Spleen (tissue), 11 donors: Measurements from ENCODE around the gene GALNT8. TPM values are rescaled to one million over a fixed set of nuclear protein-coding genes. Genes with fewer than 3 reads are reported as not detected.

Experiments
- DNase-seq: peaks from one replicate; pipeline ENCODE4 v3.0.0-alpha.2; 2020
- H3K27ac ChIP-seq, 8 donors: fragments of 200-600 bp; sonication (generic) in 7 of 8; 1 replicate in 4 of 8; 2 replicates in 4 of 8; pipeline versions ENCODE4 v1.5.0 to v1.8.0; 2016 to 2021; ENCODE audit warnings: inconsistent platforms in 4 of 8, mild to moderate bottlenecking in 4 of 8, moderate library complexity in 1 of 8
- H3K27me3 ChIP-seq, 7 donors: fragments of 200-600 bp; sonication (generic) in 6 of 7; replicated peaks in 1 of 7; 1 replicate in 4 of 7; 2 replicates in 3 of 7; pipeline versions ENCODE4 v1.5.0 to v1.8.0; 2016 to 2021; ENCODE audit warnings: inconsistent platforms in 3 of 7, mild to moderate bottlenecking in 1 of 7
- H3K36me3 ChIP-seq, 6 donors: fragments of 200-600 bp; sonication (generic) in 5 of 6; 1 replicate in 4 of 6; 2 replicates in 2 of 6; pipeline versions ENCODE4 v1.5.0 to v1.8.0; 2016 to 2021; ENCODE audit warnings: inconsistent platforms in 2 of 6
- H3K4me1 ChIP-seq, 6 donors: fragments of 200-600 bp; sonication (generic) in 5 of 6; 1 replicate in 3 of 6; 2 replicates in 3 of 6; pipeline versions ENCODE4 v1.5.0 to v1.8.0; 2016 to 2021; ENCODE audit warnings: inconsistent platforms in 3 of 6
- H3K4me3 ChIP-seq, 8 donors: fragments of 200-600 bp; sonication (generic) in 7 of 8; 1 replicate in 4 of 8; 2 replicates in 4 of 8; pipeline versions ENCODE4 v1.5.0 to v1.8.0; 2016 to 2021; ENCODE audit warnings: inconsistent platforms in 4 of 8, mild to moderate bottlenecking in 4 of 8, moderate library complexity in 2 of 8
- H3K9me3 ChIP-seq, 8 donors: fragments of 200-600 bp; sonication (generic) in 7 of 8; 1 replicate in 4 of 8; 2 replicates in 4 of 8; pipeline versions ENCODE4 v1.5.0 to v1.8.0; 2016 to 2021; ENCODE audit warnings: inconsistent platforms in 4 of 8
- POLR2A ChIP-seq, 3 donors: fragments of 450-650 bp; IDR thresholded peaks; one replicate each; pipeline ENCODE4 v1.5.1; 2017; ENCODE audit warnings: antibody characterized with exemption in 3 of 3, mild to moderate bottlenecking in 1 of 3
- POLR2AphosphoS5 ChIP-seq, 3 donors: sonication (generic); formaldehyde crosslinking; IDR thresholded peaks; one replicate each; pipeline ENCODE4 v1.5.1; 2017; ENCODE audit warnings: antibody characterized with exemption in 3 of 3
- WGBS, 5 donors: extraction: QIAGEN DNeasy Blood & Tissue Kit in 3 of 5; methylation state at CpG; one replicate each; pipeline versions ENCODE4 v1.1.5 to v1.1.7; 2013 to 2018; 5-methylcytosine and 5-hydroxymethylcytosine counted together
- intact Hi-C: fragments of 100-400 bp; cut with DNase I; formaldehyde crosslinking; loops from one replicate; pipeline ENCODE4 v1.15.0; 2023; ENCODE audit warnings: low total_unique reads
- polyA plus RNA-seq, 3 donors: library from polyadenylated mRNA; stranded (reverse); fragments of 200-250 nt; gene quantifications; one replicate each; pipeline ENCODE4 v1.2.1, GENCODE V29; 2013
- total RNA-seq, 7 donors: library from RNA; depleted of rRNA in 3 of 7; stranded (reverse); fragments of >200 nt in 3 of 7; fragmentation: NEBNext Ultra II Directional in 4 of 7; extraction: Animal tissue kit (Norgen Biotek cat#: 25700) in 4 of 7; gene quantifications; one replicate each; pipeline versions ENCODE4 v1.1.0 to v1.2.1, GENCODE V29; 2016 to 2021
- TF ChIP-seq, protein P1 (sequence below), 11 experiments: fragments of 200-600 bp in 7 of 11; fragments of 450-650 bp in 4 of 11; sonication (generic) in 4 of 11; IDR thresholded peaks in 8 of 11; conservative IDR thresholded peaks in 3 of 11; 1 replicate in 7 of 11; 2 replicates in 4 of 11; pipeline versions ENCODE4 v1.4.0 to v1.8.0; 2016 to 2021; ENCODE audit warnings: antibody characterized with exemption in 11 of 11, inconsistent platforms in 4 of 11, mild to moderate bottlenecking in 1 of 11
- donor health status: healthy with polysubstance abuse.
- donor health status: DM: no; HTN: no; CAD: no; lungs with moderate emphysema.
- donor health status: DM: no; HTN: no; CAD: no.
- donor health status: Bipolar disorder and iron deficiency.
- donor health status: healthy.
- donor health status: DM: no; HTN: no; CAD: no.
- donor health status: DM: yes; HTN: yes; CAD: no.

GALNT8 gene
- total and polyA plus RNA-seq, 10 donors, result 0.59 to 3.7 (median 1.5) TPM

DNA sequence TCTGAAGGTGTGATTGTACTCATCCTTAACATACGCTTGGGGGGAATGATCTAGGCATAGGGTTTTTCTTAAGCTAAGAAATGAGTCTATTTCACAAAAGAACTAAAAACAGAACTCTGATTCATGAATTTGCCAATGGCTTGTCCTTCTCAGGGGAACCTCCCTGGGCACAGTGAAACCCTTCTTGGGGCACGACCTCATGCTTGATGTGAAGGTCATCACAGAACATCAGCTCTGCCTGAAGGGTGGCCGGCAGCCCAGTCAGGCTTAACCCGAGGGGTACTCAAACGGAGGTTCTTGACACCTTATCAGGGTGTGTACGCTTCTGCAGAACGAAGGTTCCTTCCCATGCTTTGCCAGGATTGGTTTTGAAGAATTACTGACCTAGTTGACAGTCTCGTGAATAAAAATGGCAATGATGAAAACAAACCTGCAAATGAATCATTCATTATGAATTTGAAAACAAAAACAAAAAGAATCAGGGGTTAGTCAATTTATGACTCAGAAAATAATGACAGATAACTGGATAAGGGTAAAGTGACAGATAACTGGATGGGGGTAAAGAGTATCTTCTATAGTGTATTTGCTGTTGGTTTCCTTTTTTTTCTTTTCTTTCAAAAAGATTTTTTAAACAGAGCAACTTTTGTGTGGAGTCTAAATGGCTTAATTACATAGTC, 86.4 kb downstream of the GALNT8 start:
- intact Hi-C loops, result no loop called here
- H3K36me3 ChIP-seq, result no peaks in the 10 kb centered on the region
- peaks cover 3 to 45% (median 23%) of the 10 kb centered on the region in 7 donors for H3K27me3 ChIP-seq
- no peak for DNase-seq
- 72 to 85% (median 75%) methylated on average over 8 of the region's 8 CpGs for WGBS, 5 donors
- H3K4me1 ChIP-seq, result peaks cover 0 to 41% (median 27%) of the 10 kb centered on the region in 6 donors
- H3K27ac ChIP-seq, result no peak overlapping the region
- H3K9me3 ChIP-seq, result no peaks in the 10 kb centered on the region
- H3K4me3 ChIP-seq, result no peak overlapping the region
- no peak for TF ChIP-seq POLR2A (IDR thresholded peaks at IDR 0.05)

- H3K4me1 ChIP-seq, result peaks cover 0 to 41% (median 27%) of the 10 kb centered on the region in 6 donors
- H3K27ac ChIP-seq, result no peak overlapping the region
- H3K9me3 ChIP-seq, result no peaks in the 10 kb centered on the region
- 36 to 51% (median 47%) methylated on average over 6 of the region's 6 CpGs for WGBS, 5 donors
- H3K27me3 ChIP-seq, result peaks cover 3 to 52% (median 27%) of the 10 kb centered on the region in 7 donors
- no peaks in the 10 kb centered on the region for H3K36me3 ChIP-seq
- intact Hi-C loops, result no loop called here
- H3K4me3 ChIP-seq, result no peak overlapping the region
- no peak for DNase-seq
- TF ChIP-seq, protein P1, sequence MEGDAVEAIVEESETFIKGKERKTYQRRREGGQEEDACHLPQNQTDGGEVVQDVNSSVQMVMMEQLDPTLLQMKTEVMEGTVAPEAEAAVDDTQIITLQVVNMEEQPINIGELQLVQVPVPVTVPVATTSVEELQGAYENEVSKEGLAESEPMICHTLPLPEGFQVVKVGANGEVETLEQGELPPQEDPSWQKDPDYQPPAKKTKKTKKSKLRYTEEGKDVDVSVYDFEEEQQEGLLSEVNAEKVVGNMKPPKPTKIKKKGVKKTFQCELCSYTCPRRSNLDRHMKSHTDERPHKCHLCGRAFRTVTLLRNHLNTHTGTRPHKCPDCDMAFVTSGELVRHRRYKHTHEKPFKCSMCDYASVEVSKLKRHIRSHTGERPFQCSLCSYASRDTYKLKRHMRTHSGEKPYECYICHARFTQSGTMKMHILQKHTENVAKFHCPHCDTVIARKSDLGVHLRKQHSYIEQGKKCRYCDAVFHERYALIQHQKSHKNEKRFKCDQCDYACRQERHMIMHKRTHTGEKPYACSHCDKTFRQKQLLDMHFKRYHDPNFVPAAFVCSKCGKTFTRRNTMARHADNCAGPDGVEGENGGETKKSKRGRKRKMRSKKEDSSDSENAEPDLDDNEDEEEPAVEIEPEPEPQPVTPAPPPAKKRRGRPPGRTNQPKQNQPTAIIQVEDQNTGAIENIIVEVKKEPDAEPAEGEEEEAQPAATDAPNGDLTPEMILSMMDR (IDR thresholded peaks at IDR 0.05 in 8 of 11, conservative IDR thresholded peaks at IDR 0.05 in 3 of 11), result no peak
- no peak for TF ChIP-seq POLR2A (IDR thresholded peaks at IDR 0.05)
- TF ChIP-seq POLR2AphosphoS5 (IDR thresholded peaks at IDR 0.05), result no peak
Measured at GRCh38 chr12:4807116-4807783, 87.0 kb downstream of the GALNT8 start.

DNA sequence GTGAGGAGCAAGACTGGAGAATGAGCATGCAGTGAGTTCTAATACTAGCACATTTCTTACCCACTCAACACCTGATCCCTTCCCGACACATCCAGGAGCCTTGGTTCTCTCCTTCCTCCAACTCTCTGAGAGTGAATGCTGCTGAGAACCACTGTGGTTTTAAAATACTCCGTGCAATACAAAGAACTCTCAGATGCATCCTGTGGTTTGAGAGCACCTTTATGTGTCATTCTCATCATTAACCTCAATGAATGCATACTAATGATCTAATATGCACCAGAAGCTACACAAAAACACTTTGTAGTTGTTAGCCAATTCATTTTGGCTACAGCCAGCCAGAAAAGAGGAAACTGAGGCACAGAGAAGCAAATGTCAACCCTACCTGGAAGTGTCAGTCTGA, 87.6 kb downstream of the GALNT8 start:
- Histone ChIP-seq H3K4me1 (peaks cover 0 to 41% (median 27%) of the 10 kb centered on the region in 6 donors), H3K27me3 (peaks cover 3 to 58% (median 27%) of the 10 kb centered on the region in 7 donors), H3K9me3 (no peaks in the 10 kb centered on the region), H3K4me3 (no peak overlapping the region), H3K36me3 (no peaks in the 10 kb centered on the region), H3K27ac (peak overlapping the region in 1 of 8 donors; percentile 21)
- intact Hi-C loops, result no loop called here
- no peak for DNase-seq
- WGBS, 5 donors, result 33 to 57% (median 39%) methylated on average over 2 of the region's 2 CpGs
- TF ChIP-seq POLR2A (IDR thresholded peaks at IDR 0.05) (no peak), POLR2AphosphoS5 (IDR thresholded peaks at IDR 0.05) (no peak)
- TF ChIP-seq, protein P1 (IDR thresholded peaks at IDR 0.05 in 8 of 11, conservative IDR thresholded peaks at IDR 0.05 in 3 of 11), result no peak

DNA sequence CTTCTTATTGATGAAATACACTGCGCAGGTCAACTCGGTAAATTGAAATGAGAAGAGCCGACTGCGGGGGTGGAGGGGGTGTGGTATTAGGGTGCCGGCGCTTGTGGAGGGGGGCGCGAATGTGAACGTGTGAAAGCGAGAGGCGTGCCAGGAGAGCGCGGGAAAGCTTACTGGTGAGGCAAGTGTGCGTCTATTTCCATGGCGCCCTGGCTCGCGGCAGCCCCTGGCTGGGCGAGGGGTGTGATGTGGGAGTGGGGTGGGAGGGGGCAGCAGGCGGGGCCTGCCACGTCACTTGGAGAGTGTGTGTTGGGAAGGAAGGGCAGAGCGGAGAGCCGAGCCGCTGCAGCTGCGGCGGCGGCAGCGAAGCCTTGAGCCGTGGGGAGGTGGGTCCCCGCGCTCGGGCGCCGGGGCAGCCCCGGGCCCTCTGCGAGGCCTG, 88.8 kb downstream of the GALNT8 start:
- Histone ChIP-seq H3K27me3 (peaks cover 3 to 70% (median 27%) of the 10 kb centered on the region in 7 donors), H3K4me3 (peak overlapping the region; percentile 41 to 72 (median 42)), H3K27ac (peak overlapping the region in 3 of 8 donors; percentile 1 to 28 (median 15)), H3K9me3 (no peaks in the 10 kb centered on the region), H3K36me3 (no peaks in the 10 kb centered on the region), H3K4me1 (peaks cover 0 to 41% (median 27%) of the 10 kb centered on the region in 6 donors)
- DNase-seq, result no peak
- WGBS, 5 donors, result 2 to 9% (median 3%) methylated on average over 24 to 35 of the region's 35 CpGs
- TF ChIP-seq, protein P1 (IDR thresholded peaks at IDR 0.05 in 8 of 11, conservative IDR thresholded peaks at IDR 0.05 in 3 of 11), result no peak
- TF ChIP-seq POLR2A (IDR thresholded peaks at IDR 0.05), result no peak
- TF ChIP-seq POLR2AphosphoS5 (IDR thresholded peaks at IDR 0.05), result peak in 1 of 3 donors; percentile 22
- intact Hi-C loops, result no loop called here
